ENCODE results near the gene NCOA1. TPM values are rescaled to one million over a fixed set of nuclear protein-coding genes. Genes with fewer than 3 reads are reported as not detected.

Gene NCOA1
- total RNA-seq, 4 donors from 2014 or later: 42.3 to 66.9 (median 47.4) TPM

- Histone ChIP-seq H3K36me3 (no peaks in the 10 kb centered on the region), H3K27ac (no peak overlapping the region), H3K9me3 (no peaks in the 10 kb centered on the region), H3K4me3 (no peak overlapping the region), H3K27me3 (no peaks in the 10 kb centered on the region), H3K4me1 (peaks cover 4 to 64% (median 7%) of the 10 kb centered on the region in 3 donors)
- WGBS, 2 donors (ENCODE audit: low coverage in 1 of 2): 100% methylated on average over 2 of the region's 2 CpGs; no CpG with 5 or more reads in 1 of the 2 donors
- no peak for TF ChIP-seq POLR2A (IDR thresholded peaks at IDR 0.05)
- no peak for TF ChIP-seq POLR2AphosphoS5 (IDR thresholded peaks at IDR 0.05)
- TF ChIP-seq CTCF (IDR thresholded peaks at IDR 0.05): no peak
- TF ChIP-seq EP300 (IDR thresholded peaks at IDR 0.05): no peak
- no peak for ATAC-seq
These were observed 24.8 kb downstream of the NCOA1 start for GRCh38 chr2:24515831-24516230.

- Histone ChIP-seq H3K4me3 (no peak overlapping the region), H3K9me3 (no peaks in the 10 kb centered on the region), H3K27me3 (no peaks in the 10 kb centered on the region), H3K36me3 (no peaks in the 10 kb centered on the region), H3K4me1 (peaks cover 4 to 56% (median 7%) of the 10 kb centered on the region in 3 donors), H3K27ac (no peak overlapping the region)
- no peak for ATAC-seq
- WGBS, 2 donors (ENCODE audit: low coverage in 1 of 2): 78 to 79% methylated on average over 3 to 5 of the region's 5 CpGs
- TF ChIP-seq EP300 (IDR thresholded peaks at IDR 0.05): no peak
- no peak for TF ChIP-seq CTCF (IDR thresholded peaks at IDR 0.05)
- TF ChIP-seq POLR2A (IDR thresholded peaks at IDR 0.05): no peak
- TF ChIP-seq POLR2AphosphoS5 (IDR thresholded peaks at IDR 0.05): no peak
These were observed 26.2 kb downstream of the NCOA1 start for GRCh38 chr2:24517247-24517646.

GRCh38 chr2:24520175-24520574, 29.1 kb downstream of the NCOA1 start:
- no peak overlapping the region for H3K27ac ChIP-seq
- no peaks in the 10 kb centered on the region for H3K27me3 ChIP-seq
- ATAC-seq: no peak
- peaks cover 0 to 31% (median 3%) of the 10 kb centered on the region in 3 donors for H3K4me1 ChIP-seq
- H3K4me3 ChIP-seq: no peak overlapping the region
- no peaks in the 10 kb centered on the region for H3K9me3 ChIP-seq
- no peak for TF ChIP-seq CTCF (IDR thresholded peaks at IDR 0.05)
- TF ChIP-seq POLR2A (IDR thresholded peaks at IDR 0.05): no peak
- TF ChIP-seq EP300 (IDR thresholded peaks at IDR 0.05): no peak
- no peak for TF ChIP-seq POLR2AphosphoS5 (IDR thresholded peaks at IDR 0.05)
- 68 to 72% methylated on average over 1 of the region's 1 CpG for WGBS, 2 donors (ENCODE audit: low coverage in 1 of 2)
- H3K36me3 ChIP-seq: no peaks in the 10 kb centered on the region

- peaks cover 0 to 23% (median 0%) of the 10 kb centered on the region in 3 donors for H3K4me1 ChIP-seq
- H3K9me3 ChIP-seq: no peaks in the 10 kb centered on the region
- no peak for TF ChIP-seq CTCF (IDR thresholded peaks at IDR 0.05)
- no peak for TF ChIP-seq EP300 (IDR thresholded peaks at IDR 0.05)
- TF ChIP-seq POLR2AphosphoS5 (IDR thresholded peaks at IDR 0.05): no peak
- no peak for TF ChIP-seq POLR2A (IDR thresholded peaks at IDR 0.05)
- H3K36me3 ChIP-seq: no peaks in the 10 kb centered on the region
- WGBS, 2 donors (ENCODE audit: low coverage in 1 of 2): 92 to 100% methylated on average over 1 of the region's 1 CpG
- no peak for ATAC-seq
- no peak overlapping the region for H3K27ac ChIP-seq
- H3K4me3 ChIP-seq: no peak overlapping the region
- no peaks in the 10 kb centered on the region for H3K27me3 ChIP-seq
These were observed 30.3 kb downstream of the NCOA1 start for GRCh38 chr2:24521162-24521857.

Measured in gastroesophageal sphincter (tissue), 4 donors.